ENCODE data around the gene RNF41. TPM values are rescaled to one million over a fixed set of nuclear protein-coding genes. Genes with fewer than 3 reads are reported as not detected.

RNF41 gene
- total RNA-seq, 1 experiment from 2014 or later = 57.4 TPM

- TF ChIP-seq, protein P1, sequence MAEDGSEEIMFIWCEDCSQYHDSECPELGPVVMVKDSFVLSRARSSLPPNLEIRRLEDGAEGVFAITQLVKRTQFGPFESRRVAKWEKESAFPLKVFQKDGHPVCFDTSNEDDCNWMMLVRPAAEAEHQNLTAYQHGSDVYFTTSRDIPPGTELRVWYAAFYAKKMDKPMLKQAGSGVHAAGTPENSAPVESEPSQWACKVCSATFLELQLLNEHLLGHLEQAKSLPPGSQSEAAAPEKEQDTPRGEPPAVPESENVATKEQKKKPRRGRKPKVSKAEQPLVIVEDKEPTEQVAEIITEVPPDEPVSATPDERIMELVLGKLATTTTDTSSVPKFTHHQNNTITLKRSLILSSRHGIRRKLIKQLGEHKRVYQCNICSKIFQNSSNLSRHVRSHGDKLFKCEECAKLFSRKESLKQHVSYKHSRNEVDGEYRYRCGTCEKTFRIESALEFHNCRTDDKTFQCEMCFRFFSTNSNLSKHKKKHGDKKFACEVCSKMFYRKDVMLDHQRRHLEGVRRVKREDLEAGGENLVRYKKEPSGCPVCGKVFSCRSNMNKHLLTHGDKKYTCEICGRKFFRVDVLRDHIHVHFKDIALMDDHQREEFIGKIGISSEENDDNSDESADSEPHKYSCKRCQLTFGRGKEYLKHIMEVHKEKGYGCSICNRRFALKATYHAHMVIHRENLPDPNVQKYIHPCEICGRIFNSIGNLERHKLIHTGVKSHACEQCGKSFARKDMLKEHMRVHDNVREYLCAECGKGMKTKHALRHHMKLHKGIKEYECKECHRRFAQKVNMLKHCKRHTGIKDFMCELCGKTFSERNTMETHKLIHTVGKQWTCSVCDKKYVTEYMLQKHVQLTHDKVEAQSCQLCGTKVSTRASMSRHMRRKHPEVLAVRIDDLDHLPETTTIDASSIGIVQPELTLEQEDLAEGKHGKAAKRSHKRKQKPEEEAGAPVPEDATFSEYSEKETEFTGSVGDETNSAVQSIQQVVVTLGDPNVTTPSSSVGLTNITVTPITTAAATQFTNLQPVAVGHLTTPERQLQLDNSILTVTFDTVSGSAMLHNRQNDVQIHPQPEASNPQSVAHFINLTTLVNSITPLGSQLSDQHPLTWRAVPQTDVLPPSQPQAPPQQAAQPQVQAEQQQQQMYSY (CRISPR knock-in tag; IDR thresholded peaks at IDR 0.05) = no peak
- TF ChIP-seq ERG (CRISPR knock-in tag; IDR thresholded peaks at IDR 0.05) (no peak), ATF1 (CRISPR knock-in tag; IDR thresholded peaks at IDR 0.05) (no peak), ZMAT4 (CRISPR knock-in tag; IDR thresholded peaks at IDR 0.05) (no peak), RELA (CRISPR knock-in tag; IDR thresholded peaks at IDR 0.05; ENCODE audit: borderline replicate concordance) (no peak), GABPB1 (CRISPR knock-in tag; IDR thresholded peaks at IDR 0.05) (no peak), ZNF671 (CRISPR knock-in tag; IDR thresholded peaks at IDR 0.05) (no peak), IRF2 (CRISPR knock-in tag; IDR thresholded peaks at IDR 0.05; ENCODE audit: borderline replicate concordance, low read depth) (no peak)
- TF ChIP-seq, protein P2, sequence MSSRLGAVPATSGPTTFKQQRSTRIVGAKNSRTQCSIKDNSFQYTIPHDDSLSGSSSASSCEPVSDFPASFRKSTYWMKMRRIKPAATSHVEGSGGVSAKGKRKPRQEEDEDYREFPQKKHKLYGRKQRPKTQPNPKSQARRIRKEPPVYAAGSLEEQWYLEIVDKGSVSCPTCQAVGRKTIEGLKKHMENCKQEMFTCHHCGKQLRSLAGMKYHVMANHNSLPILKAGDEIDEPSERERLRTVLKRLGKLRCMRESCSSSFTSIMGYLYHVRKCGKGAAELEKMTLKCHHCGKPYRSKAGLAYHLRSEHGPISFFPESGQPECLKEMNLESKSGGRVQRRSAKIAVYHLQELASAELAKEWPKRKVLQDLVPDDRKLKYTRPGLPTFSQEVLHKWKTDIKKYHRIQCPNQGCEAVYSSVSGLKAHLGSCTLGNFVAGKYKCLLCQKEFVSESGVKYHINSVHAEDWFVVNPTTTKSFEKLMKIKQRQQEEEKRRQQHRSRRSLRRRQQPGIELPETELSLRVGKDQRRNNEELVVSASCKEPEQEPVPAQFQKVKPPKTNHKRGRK (CRISPR knock-in tag; IDR thresholded peaks at IDR 0.05; ENCODE audit: borderline replicate concordance) = no peak
Observed at GRCh38 chr12:56244494-56244893, 22.8 kb upstream of the RNF41 start (continued).

DNA sequence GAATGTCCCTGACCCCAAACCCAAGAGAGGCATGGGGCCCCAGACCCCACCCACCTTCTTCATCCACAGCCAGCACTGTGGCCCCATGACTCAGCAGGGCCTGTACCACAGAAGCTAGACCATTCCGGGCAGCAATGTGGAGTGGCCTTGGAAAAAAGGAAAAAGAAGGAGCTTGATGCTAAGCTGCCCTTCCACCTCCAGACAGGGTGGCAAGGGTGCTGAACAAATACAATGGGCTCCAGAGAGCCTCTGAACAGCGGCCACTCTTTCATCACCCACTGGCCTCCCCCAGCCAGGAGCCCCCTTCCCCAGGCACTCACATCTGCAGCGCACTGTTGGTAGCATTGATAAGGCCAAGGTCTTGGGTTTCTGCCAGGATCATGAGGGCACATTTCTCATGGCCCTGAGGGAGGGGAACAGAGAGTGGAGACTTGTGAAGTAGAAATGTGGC, 22.0 kb upstream of the RNF41 start:
- H3K9me3 Mint-ChIP-seq = no peaks in the 10 kb centered on the region
- TF ChIP-seq ZNF396 (CRISPR knock-in tag; IDR thresholded peaks at IDR 0.05; ENCODE audit: borderline replicate concordance) (no peak), GRHL2 (CRISPR knock-in tag; IDR thresholded peaks at IDR 0.05; ENCODE audit: insufficient replicate concordance, severe bottlenecking) (no peak), SOX15 (CRISPR knock-in tag; IDR thresholded peaks at IDR 0.05) (no peak), CBFB (CRISPR knock-in tag; IDR thresholded peaks at IDR 0.05; ENCODE audit: low read depth) (no peak)
- TF ChIP-seq, protein P3, sequence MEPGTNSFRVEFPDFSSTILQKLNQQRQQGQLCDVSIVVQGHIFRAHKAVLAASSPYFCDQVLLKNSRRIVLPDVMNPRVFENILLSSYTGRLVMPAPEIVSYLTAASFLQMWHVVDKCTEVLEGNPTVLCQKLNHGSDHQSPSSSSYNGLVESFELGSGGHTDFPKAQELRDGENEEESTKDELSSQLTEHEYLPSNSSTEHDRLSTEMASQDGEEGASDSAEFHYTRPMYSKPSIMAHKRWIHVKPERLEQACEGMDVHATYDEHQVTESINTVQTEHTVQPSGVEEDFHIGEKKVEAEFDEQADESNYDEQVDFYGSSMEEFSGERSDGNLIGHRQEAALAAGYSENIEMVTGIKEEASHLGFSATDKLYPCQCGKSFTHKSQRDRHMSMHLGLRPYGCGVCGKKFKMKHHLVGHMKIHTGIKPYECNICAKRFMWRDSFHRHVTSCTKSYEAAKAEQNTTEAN (CRISPR knock-in tag; IDR thresholded peaks at IDR 0.05) = no peak
- peaks cover 63% of the 10 kb centered on the region for H3K36me3 Mint-ChIP-seq
- no peaks in the 10 kb centered on the region for H3K27me3 Mint-ChIP-seq (ENCODE audit: low read depth)
- CTCF ChIA-PET = interaction anchor here (0.6 kb wide), 1 partner anchor 15 kb away, joined by 3 read pairs; the partner anchor contains the start of gene ANKRD52
- no peaks in the 10 kb centered on the region for H3K4me1 Mint-ChIP-seq
- DNase-seq (ENCODE audit: low spot score) (no peak), ATAC-seq (no peak)
- POLR2A ChIA-PET = interaction anchor here (1.3 kb wide), 1 partner anchor 14 kb away, joined by 3 read pairs; no protein-coding TSS in a partner anchor
- no peak overlapping the region for H3K27ac Mint-ChIP-seq
- no peak overlapping the region for H3K4me3 Mint-ChIP-seq

DNA sequence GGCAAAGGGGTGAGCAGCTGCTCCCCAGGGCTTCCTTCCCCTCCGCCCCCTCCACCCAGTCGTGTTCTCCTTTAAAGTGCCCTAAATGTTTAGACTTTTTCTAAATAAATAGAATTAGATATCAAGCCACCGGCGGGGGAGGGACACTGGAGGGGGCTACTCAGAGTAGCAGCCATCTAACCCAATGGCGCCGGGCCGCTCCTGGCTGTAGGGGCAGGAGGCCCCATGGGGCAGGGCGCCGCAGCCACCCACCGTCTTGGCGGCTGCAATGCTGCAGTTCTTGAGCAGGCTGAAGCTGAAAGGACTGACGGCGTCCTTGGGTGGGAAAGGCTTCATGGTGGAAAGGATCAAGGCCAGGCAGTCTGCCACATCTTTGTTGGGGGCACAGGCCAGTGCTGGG, 21.3 kb upstream of the RNF41 start:
- DNase-seq (ENCODE audit: low spot score) (no peak), ATAC-seq (no peak)
- H3K36me3 Mint-ChIP-seq = peaks cover 63% of the 10 kb centered on the region
- CTCF ChIA-PET = no interaction called here
- H3K27ac Mint-ChIP-seq = no peak overlapping the region
- H3K4me3 Mint-ChIP-seq = no peak overlapping the region
- H3K27me3 Mint-ChIP-seq (ENCODE audit: low read depth) = no peaks in the 10 kb centered on the region
- H3K9me3 Mint-ChIP-seq = no peaks in the 10 kb centered on the region
- H3K4me1 Mint-ChIP-seq = peaks cover 2% of the 10 kb centered on the region; the same call in 1 of the 2 replicates
- POLR2A ChIA-PET = interaction anchor here (1.3 kb wide), 1 partner anchor 14 kb away, joined by 3 read pairs; no protein-coding TSS in a partner anchor
- TF ChIP-seq, protein P4, sequence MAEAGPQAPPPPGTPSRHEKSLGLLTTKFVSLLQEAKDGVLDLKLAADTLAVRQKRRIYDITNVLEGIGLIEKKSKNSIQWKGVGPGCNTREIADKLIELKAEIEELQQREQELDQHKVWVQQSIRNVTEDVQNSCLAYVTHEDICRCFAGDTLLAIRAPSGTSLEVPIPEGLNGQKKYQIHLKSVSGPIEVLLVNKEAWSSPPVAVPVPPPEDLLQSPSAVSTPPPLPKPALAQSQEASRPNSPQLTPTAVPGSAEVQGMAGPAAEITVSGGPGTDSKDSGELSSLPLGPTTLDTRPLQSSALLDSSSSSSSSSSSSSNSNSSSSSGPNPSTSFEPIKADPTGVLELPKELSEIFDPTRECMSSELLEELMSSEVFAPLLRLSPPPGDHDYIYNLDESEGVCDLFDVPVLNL (CRISPR knock-in tag; IDR thresholded peaks at IDR 0.05; ENCODE audit: borderline replicate concordance, low read depth) = no peak
- no peak for TF ChIP-seq ZNF317 (CRISPR knock-in tag; IDR thresholded peaks at IDR 0.05; ENCODE audit: borderline replicate concordance, low read depth)
- TF ChIP-seq SMAD4 (CRISPR knock-in tag; IDR thresholded peaks at IDR 0.05) = no peak
- TF ChIP-seq FOXJ3 (CRISPR knock-in tag; IDR thresholded peaks at IDR 0.05; ENCODE audit: borderline replicate concordance) = no peak
- TF ChIP-seq, protein P5, sequence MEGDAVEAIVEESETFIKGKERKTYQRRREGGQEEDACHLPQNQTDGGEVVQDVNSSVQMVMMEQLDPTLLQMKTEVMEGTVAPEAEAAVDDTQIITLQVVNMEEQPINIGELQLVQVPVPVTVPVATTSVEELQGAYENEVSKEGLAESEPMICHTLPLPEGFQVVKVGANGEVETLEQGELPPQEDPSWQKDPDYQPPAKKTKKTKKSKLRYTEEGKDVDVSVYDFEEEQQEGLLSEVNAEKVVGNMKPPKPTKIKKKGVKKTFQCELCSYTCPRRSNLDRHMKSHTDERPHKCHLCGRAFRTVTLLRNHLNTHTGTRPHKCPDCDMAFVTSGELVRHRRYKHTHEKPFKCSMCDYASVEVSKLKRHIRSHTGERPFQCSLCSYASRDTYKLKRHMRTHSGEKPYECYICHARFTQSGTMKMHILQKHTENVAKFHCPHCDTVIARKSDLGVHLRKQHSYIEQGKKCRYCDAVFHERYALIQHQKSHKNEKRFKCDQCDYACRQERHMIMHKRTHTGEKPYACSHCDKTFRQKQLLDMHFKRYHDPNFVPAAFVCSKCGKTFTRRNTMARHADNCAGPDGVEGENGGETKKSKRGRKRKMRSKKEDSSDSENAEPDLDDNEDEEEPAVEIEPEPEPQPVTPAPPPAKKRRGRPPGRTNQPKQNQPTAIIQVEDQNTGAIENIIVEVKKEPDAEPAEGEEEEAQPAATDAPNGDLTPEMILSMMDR (IDR thresholded peaks at IDR 0.05) = no peak
- no peak for TF ChIP-seq ZNF416 (CRISPR knock-in tag; IDR thresholded peaks at IDR 0.05)
- TF ChIP-seq ZNF396 (CRISPR knock-in tag; IDR thresholded peaks at IDR 0.05; ENCODE audit: borderline replicate concordance) = no peak
- TF ChIP-seq SOX15 (CRISPR knock-in tag; IDR thresholded peaks at IDR 0.05) = no peak
- TF ChIP-seq NFYB (CRISPR knock-in tag; conservative IDR thresholded peaks at IDR 0.05; ENCODE audit: low read depth) = no peak

All from WTC11 (cell line).